GM18507 (cell line): ENCODE data around the gene ARSB.

ENCODE experiments used
- DNase-seq: peaks from one replicate; pipeline ENCODE4 v3.0.0; 2011; ENCODE audit warnings: low read depth; ENCODE audit not compliant: insufficient read length; ENCODE audit errors: extremely low spot score
- FAIRE-seq: peaks from 2 replicates; lab custom pipeline; 2011; peaks lifted over from hg19 to GRCh38; lab: Jason Lieb, UNC

ARSB gene

GRCh38 chr5:78985116-78985724 lies at the start of gene ARSB:
Gene ARSB, minus strand, starts transcription at chr5:78985310. Its CDS starts 62 bp downstream, at chr5:78985248.
- FAIRE-seq: no peak
- peak; percentile 20 for DNase-seq

- FAIRE-seq (no peak), DNase-seq (no peak)
Observed at GRCh38 chr5:79032782-79033181, 47.7 kb upstream of the ARSB start.

- DNase-seq (no peak), FAIRE-seq (no peak)
Observed at GRCh38 chr5:79032031-79032695, 47.1 kb upstream of the ARSB start.

- no peak for DNase-seq
- FAIRE-seq: no peak
Observed at GRCh38 chr5:79031485-79031867, 46.4 kb upstream of the ARSB start.

GRCh38 chr5:79030663-79031484 lies 45.8 kb upstream of the ARSB start:
- FAIRE-seq (no peak), DNase-seq (no peak)

GRCh38 chr5:79025054-79025472 lies 40.0 kb upstream of the ARSB start:
- peak; percentile 73 for FAIRE-seq
- DNase-seq: no peak

GRCh38 chr5:79023947-79024346 lies 38.8 kb upstream of the ARSB start:
- DNase-seq (no peak), FAIRE-seq (no peak)

GRCh38 chr5:79023348-79023747 lies 38.2 kb upstream of the ARSB start:
- FAIRE-seq (no peak), DNase-seq (no peak)

- FAIRE-seq (no peak), DNase-seq (no peak)
Observed at GRCh38 chr5:79022771-79023170, 37.7 kb upstream of the ARSB start.

GRCh38 chr5:79021753-79022152 lies 36.6 kb upstream of the ARSB start:
- no peak for FAIRE-seq
- no peak for DNase-seq

- FAIRE-seq: peak; percentile 86
Observed at GRCh38 chr5:79020861-79021561, 35.9 kb upstream of the ARSB start.

GRCh38 chr5:79014631-79015030 lies 29.5 kb upstream of the ARSB start:
- FAIRE-seq (no peak), DNase-seq (no peak)

More at GRCh38 chr5:79020861-79021561, 35.9 kb upstream of the ARSB start:
- peak; percentile 15 for DNase-seq

- FAIRE-seq: no peak
Observed at GRCh38 chr5:79011869-79012268, 26.8 kb upstream of the ARSB start.

GRCh38 chr5:79011219-79011836 lies 26.2 kb upstream of the ARSB start:
- FAIRE-seq (no peak), DNase-seq (no peak)

More at GRCh38 chr5:79011869-79012268, 26.8 kb upstream of the ARSB start:
- DNase-seq: no peak

GRCh38 chr5:79008362-79008761 lies 23.3 kb upstream of the ARSB start:
- FAIRE-seq: no peak
- DNase-seq: no peak

- DNase-seq (no peak), FAIRE-seq (no peak)
Observed at GRCh38 chr5:79007872-79008271, 22.8 kb upstream of the ARSB start.

GRCh38 chr5:79005936-79006631 lies 21.0 kb upstream of the ARSB start:
- FAIRE-seq (no peak), DNase-seq (no peak)

- FAIRE-seq (no peak), DNase-seq (no peak)
Observed at GRCh38 chr5:79005151-79005550, 20.0 kb upstream of the ARSB start.

GRCh38 chr5:79002374-79002773 lies 17.3 kb upstream of the ARSB start:
- FAIRE-seq: no peak
- DNase-seq: no peak
